GM12878 (cell line): ENCODE measurements around the gene EP400. TPM values are rescaled to one million over a fixed set of nuclear protein-coding genes. Genes with fewer than 3 reads are reported as not detected.

Experiments used
- ATAC-seq: fragments of 200-7000 bp; cut with Tn5 transposase; 3 replicates; pipeline ENCODE4 v1.9.1; 2020; ENCODE audit warnings: mild to moderate bottlenecking, moderate library complexity
- BruUV-seq: library from RNA; stranded (reverse); fragments of 400-500 nt; replicated peaks from 2 replicates; lab custom pipeline; 2021; lab: Mats Ljungman, UMichigan
- CTCF ChIA-PET: fragments of 300-600 bp; sonication (Branson Sonifier 250); formaldehyde crosslinking; extraction: SDS; loops from one replicate; lab custom pipeline; 2021; ENCODE audit warnings: inconsistent platforms; lab: Yijun Ruan, JAX
- POLR2A ChIA-PET: fragments of 350-600 bp; formaldehyde crosslinking; extraction: SDS; loops from one replicate; lab custom pipeline; 2021; ENCODE audit warnings: inconsistent platforms; lab: Charles Lee
- RAD21 ChIA-PET: fragments of 300-600 bp; sonication (Branson Sonifier 250); formaldehyde crosslinking; loops from one replicate; lab custom pipeline; 2023; ENCODE audit warnings: antibody characterized with exemption; ENCODE audit not compliant: unreplicated experiment; lab: Charles Lee
- SMC1A ChIA-PET: fragments of 300-600 bp; sonication (Branson Sonifier 250); formaldehyde crosslinking; loops from one replicate; lab custom pipeline; 2023; ENCODE audit not compliant: unreplicated experiment, uncharacterized antibody; lab: Charles Lee
- DNase-seq: peaks from one replicate; pipeline ENCODE4 v3.0.0-alpha.2; 2011; ENCODE audit warnings: low read depth, low spot score
- FAIRE-seq: peaks from 3 replicates; lab custom pipeline; 2011; peaks lifted over from hg19 to GRCh38; lab: Jason Lieb, UNC
- H2AFZ ChIP-seq: 2 replicates; pipeline ENCODE4 v1.6.0; 2011; ENCODE audit warnings: low read depth, low read length, control low read depth; ENCODE audit not compliant: control insufficient read depth
- H3K27ac ChIP-seq: 2 replicates; pipeline ENCODE4 v1.5.1; 2011; ENCODE audit warnings: control low read depth; ENCODE audit not compliant: control insufficient read depth, insufficient read depth
- H3K27me3 ChIP-seq, 2 experiments: replicated peaks in 1 of 2; 2 replicates each; pipeline versions ENCODE4 v1.6.0 to v1.6.1; 2011; ENCODE audit warnings: low read length in 1 of 2; ENCODE audit not compliant: control insufficient read depth in 2 of 2, insufficient read depth in 2 of 2
- H3K36me3 ChIP-seq, 2 experiments: 2 replicates each; pipeline ENCODE4 v1.5.1; 2011; ENCODE audit warnings: low read length in 1 of 2; ENCODE audit not compliant: control insufficient read depth in 2 of 2, insufficient read depth in 2 of 2
- H3K4me1 ChIP-seq: 2 replicates; pipeline ENCODE4 v1.6.1; 2011; ENCODE audit warnings: mild to moderate bottlenecking, low read length, moderate library complexity, mixed read lengths; ENCODE audit not compliant: control insufficient read depth, insufficient read depth
- H3K4me2 ChIP-seq: 2 replicates; pipeline ENCODE4 v1.6.0; 2011; ENCODE audit warnings: control low read depth; ENCODE audit not compliant: control insufficient read depth, insufficient read depth
- H3K4me3 ChIP-seq: fragments of 200-600 bp; sonication (generic); 2 replicates; pipeline ENCODE4 v1.5.1; 2016
- H3K79me2 ChIP-seq: 2 replicates; pipeline ENCODE4 v1.6.0; 2011; ENCODE audit warnings: low read length; ENCODE audit not compliant: control insufficient read depth, insufficient read depth
- H3K9ac ChIP-seq: 2 replicates; pipeline ENCODE4 v1.8.0; 2011; ENCODE audit warnings: low read length, control low read depth, mixed read lengths; ENCODE audit not compliant: control insufficient read depth, insufficient read depth
- H3K9me3 ChIP-seq: replicated peaks from 3 replicates; pipeline ENCODE4 v1.5.1; 2011; ENCODE audit warnings: mild to moderate bottlenecking, low read length; ENCODE audit not compliant: control insufficient read depth, insufficient read depth
- H4K20me1 ChIP-seq: 2 replicates; pipeline ENCODE4 v1.6.0; 2011; ENCODE audit not compliant: control insufficient read depth, insufficient read depth
- IKZF1 ChIP-seq: fragments of 450-650 bp; conservative IDR thresholded peaks from 2 replicates; pipeline ENCODE4 v1.6.1; 2017; ENCODE audit warnings: antibody characterized with exemption, mild to moderate bottlenecking
- ZBTB40 ChIP-seq: fragments of 450-650 bp; IDR thresholded peaks from 2 replicates; pipeline ENCODE4 v1.6.1; 2016; ENCODE audit warnings: mild to moderate bottlenecking, moderate library complexity, borderline replicate concordance
- WGBS: methylation state at CpG from one replicate; pipeline ENCODE4 v1.1.6; 2016; ENCODE audit warnings: low lambda C conversion rate; ENCODE audit not compliant: insufficient replicate concordance, insufficient coverage; ENCODE audit errors: missing lambda C conversion rate; 5-methylcytosine and 5-hydroxymethylcytosine counted together
- in situ Hi-C: fragments of 300-500 bp; cut with MboI; formaldehyde crosslinking; loops from 9 replicates; pipeline ENCODE4 v1.14.3; 2018; ENCODE audit warnings: mixed read lengths
- intact Hi-C: fragments of 100-400 bp; cut with micrococcal nuclease; formaldehyde crosslinking; loops from one replicate; pipeline ENCODE4 v1.14.2; 2022; ENCODE audit not compliant: unreplicated experiment
- polyA plus RNA-seq, 11 experiments: library from polyadenylated mRNA; depleted of rRNA in 4 of 11; unstranded in 6 of 11; stranded (reverse) in 5 of 11; fragments of >200 nt; fragmentation: Nextera tagmentation in 4 of 11; fragmentation: Illumina TruSeq in 1 of 11; extraction: Ambion mirVana in 4 of 11; extraction: Trizol in 1 of 11; gene quantifications; 1 replicate in 1 of 11; 2 replicates in 10 of 11; pipeline versions ENCODE4 v1.2.1 to v1.2.3, GENCODE V29; 2011 to 2016; ENCODE audit warnings: inconsistent platforms in 2 of 11, missing spikeins in 2 of 11, low read depth in 1 of 11
- total RNA-seq, 4 experiments: library from RNA; depleted of rRNA in 3 of 4; stranded (reverse); fragments of >200 nt in 3 of 4; fragmentation: Illumina TruSeq in 1 of 4; extraction: Trizol in 1 of 4; gene quantifications; 2 replicates each; pipeline versions ENCODE4 v1.2.1 to v1.2.3, GENCODE V29; 2013 to 2021

Gene EP400
- total and polyA plus RNA-seq, 10 of the 15 experiments (the other 5 are each of a cell fraction or from before 2014, with no cell fraction given), result 3.8 to 44.2 (median 8.4) TPM

DNA sequence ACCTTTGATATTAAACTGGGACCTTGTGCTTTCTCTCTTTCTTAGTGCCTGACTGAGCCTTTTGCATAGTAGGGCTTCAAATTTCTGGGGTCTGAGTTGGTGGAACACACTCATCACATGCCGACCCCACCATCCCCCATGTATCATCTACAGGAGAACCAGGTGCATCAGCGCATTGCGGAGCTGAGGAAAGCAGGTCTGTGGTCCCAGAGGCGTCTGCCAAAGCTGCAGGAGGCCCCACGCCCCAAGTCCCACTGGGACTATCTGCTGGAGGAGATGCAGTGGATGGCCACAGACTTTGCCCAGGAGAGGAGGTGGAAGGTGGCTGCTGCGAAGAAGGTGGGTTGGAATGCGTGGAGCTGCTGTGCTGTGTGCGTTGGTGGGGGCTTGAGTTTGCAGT, 37.8 kb downstream of the EP400 start:
- no peak for FAIRE-seq
- Histone ChIP-seq H3K27me3 (no peaks in the 10 kb centered on the region), H3K4me3 (no peak overlapping the region), H3K27ac (no peak overlapping the region), H3K4me2 (no peak overlapping the region), H3K79me2 (no peaks in the 10 kb centered on the region), H4K20me1 (no peaks in the 10 kb centered on the region), H3K4me1 (no peaks in the 10 kb centered on the region), H2AFZ (no peak overlapping the region), H3K9ac (no peak overlapping the region), H3K36me3 (peaks cover 26 to 28% of the 10 kb centered on the region in 2 experiments), H3K9me3 (no peaks in the 10 kb centered on the region; the same call in 2 of the 3 replicates)
- intact Hi-C loops (no loop called here), in situ Hi-C loops (no loop called here)
- SMC1A ChIA-PET, result no interaction called here
- ATAC-seq, result no peak
- DNase-seq, result no peak
- WGBS, result 93% methylated on average over 8 of the region's 8 CpGs
- BruUV-seq, result no TSS peak
- TF ChIP-seq ZBTB40 (no peak), IKZF1 (no peak)
- CTCF ChIA-PET, result no interaction called here
- POLR2A ChIA-PET, result no interaction called here
- RAD21 ChIA-PET, result no interaction called here
